ENCODE measurements around the gene APOC1. TPM values are rescaled to one million over a fixed set of nuclear protein-coding genes. Genes with fewer than 3 reads are reported as not detected.
A peak's percentile ranks its signal among the peaks of the same experiment; 100 is the strongest.

Gene APOC1
- total and polyA plus RNA-seq, 8 donors, result 1.1 to 213 (median 6.3) TPM

DNA sequence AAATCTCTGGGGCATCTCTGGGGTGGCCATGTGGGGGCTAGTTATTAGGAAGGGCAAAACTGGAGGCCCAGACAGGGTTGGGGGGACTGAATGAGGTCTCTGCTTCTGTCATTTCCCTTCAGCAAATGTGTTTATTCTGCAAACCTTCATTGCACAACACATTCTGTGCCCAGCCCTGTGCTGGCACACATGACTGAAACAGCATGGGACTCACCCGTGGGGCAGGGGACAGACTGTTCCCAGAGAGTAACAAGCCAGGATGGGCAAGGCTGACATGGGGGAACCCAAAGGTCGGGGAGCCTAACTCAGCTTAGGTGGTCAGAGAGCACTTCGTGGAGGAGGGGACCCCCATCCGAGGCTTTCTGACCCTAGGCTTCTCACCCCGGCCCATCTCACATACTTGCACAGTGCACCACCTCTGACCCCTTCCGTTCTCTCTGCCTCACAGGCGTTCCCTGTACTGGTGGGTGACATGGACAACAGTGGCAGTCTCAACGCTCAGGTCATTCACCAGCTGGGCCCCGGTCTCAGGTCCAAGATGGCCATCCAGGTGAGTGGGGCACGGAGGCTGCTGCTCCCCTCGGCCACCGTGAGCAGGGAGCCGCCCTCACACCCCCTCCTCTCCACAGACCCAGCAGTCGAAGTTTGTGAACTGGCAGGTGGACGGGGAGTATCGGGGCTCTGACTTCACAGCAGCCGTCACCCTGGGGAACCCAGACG is 20.9 kb upstream of the APOC1 start:
- FAIRE-seq (no peak), ATAC-seq (no peak)

DNA sequence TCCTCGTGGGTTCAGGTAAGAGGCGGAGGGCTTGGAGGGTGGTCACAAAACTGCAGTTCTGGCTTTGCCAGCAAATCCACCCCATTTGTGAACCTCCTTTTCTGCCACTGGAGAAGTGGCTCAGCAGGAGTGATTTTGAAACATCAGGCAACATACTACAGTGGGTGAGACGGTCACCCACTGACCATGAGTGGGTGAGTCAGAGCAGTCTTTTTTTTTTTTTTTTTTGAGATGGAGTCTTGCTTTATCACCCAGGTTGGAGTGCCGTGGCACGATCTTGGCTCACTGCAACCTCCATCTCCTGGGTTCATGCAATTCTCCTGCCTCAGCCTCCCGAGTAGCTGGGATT is 20.4 kb upstream of the APOC1 start:
- TF ChIP-seq CTCF (IDR thresholded peaks at IDR 0.05), result no peak
- ATAC-seq (no peak), FAIRE-seq (no peak), DNase-seq (no peak)
- Histone ChIP-seq H3K36me3 (peaks cover 0 to 12% (median 6%) of the 10 kb centered on the region in 3 donors), H3K9me3 (no peaks in the 10 kb centered on the region), H3K4me3 (no peak overlapping the region), H3K4me1 (peaks cover 6 to 14% (median 10%) of the 10 kb centered on the region in 3 donors), H3K27me3 (no peaks in the 10 kb centered on the region), H3K27ac (no peak overlapping the region)
- intact Hi-C loops (cut with DNase I), result no loop called here
- WGBS, 2 donors, result 95% methylated on average over 6 of the region's 6 CpGs

More for the DNA sequence above, 20.9 kb upstream of the APOC1 start:
- Histone ChIP-seq H3K4me1 (peaks cover 6 to 14% (median 10%) of the 10 kb centered on the region in 3 donors), H3K4me3 (no peak overlapping the region), H3K27ac (no peak overlapping the region), H3K27me3 (no peaks in the 10 kb centered on the region), H3K9me3 (no peaks in the 10 kb centered on the region), H3K36me3 (peaks cover 0 to 12% (median 6%) of the 10 kb centered on the region in 3 donors)
- 86 to 90% methylated on average over 18 of the region's 18 CpGs for WGBS, 2 donors
- TF ChIP-seq CTCF (IDR thresholded peaks at IDR 0.05), result no peak
- intact Hi-C loops (cut with DNase I), result no loop called here
- DNase-seq, result peak in 1 of 6 donors; percentile 57

DNA sequence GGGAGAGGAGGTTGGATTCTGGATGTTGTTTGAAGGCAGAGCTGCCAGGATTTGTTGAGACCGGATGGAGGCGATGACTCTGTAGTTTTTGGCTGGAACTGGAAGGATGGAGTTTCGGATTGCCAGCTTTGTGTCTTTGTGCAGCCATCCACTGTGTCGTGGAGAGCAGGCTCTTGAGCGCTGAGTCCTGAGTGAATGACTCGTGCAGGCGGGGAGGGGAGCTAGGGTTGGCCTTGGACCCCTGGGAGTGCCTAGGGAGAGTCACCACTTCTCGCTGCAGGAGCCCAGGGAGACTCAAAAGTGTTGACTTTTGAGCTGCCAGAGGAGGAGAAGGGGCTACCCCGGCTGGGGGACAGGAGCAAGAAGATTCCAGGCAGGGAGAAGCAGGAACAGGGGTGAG is 19.5 kb upstream of the APOC1 start:
- no peak overlapping the region for H3K4me3 ChIP-seq
- DNase-seq (no peak), FAIRE-seq (no peak), ATAC-seq (no peak)
- no peak for TF ChIP-seq CTCF (IDR thresholded peaks at IDR 0.05)
- H3K4me1 ChIP-seq, result peaks cover 1 to 10% (median 5%) of the 10 kb centered on the region in 3 donors
- 74 to 78% methylated on average over 9 of the region's 9 CpGs for WGBS, 2 donors
- H3K27me3 ChIP-seq, result no peaks in the 10 kb centered on the region
- peaks cover 0 to 12% (median 6%) of the 10 kb centered on the region in 3 donors for H3K36me3 ChIP-seq
- no peak overlapping the region for H3K27ac ChIP-seq
- H3K9me3 ChIP-seq, result no peaks in the 10 kb centered on the region
- intact Hi-C loops (cut with DNase I), result no loop called here

GRCh38 chr19:44897835-44898234 is 16.6 kb upstream of the APOC1 start:
- Histone ChIP-seq H3K4me1 (no peaks in the 10 kb centered on the region), H3K36me3 (peaks cover 0 to 28% (median 6%) of the 10 kb centered on the region in 3 donors), H3K27me3 (no peaks in the 10 kb centered on the region), H3K4me3 (no peak overlapping the region), H3K27ac (no peak overlapping the region), H3K9me3 (no peaks in the 10 kb centered on the region)
- no peak for DNase-seq
- WGBS, 2 donors, result 89 to 94% methylated on average over 8 of the region's 8 CpGs
- ATAC-seq, result no peak
- intact Hi-C loops (cut with DNase I), result no loop called here
- no peak for FAIRE-seq
- TF ChIP-seq CTCF (IDR thresholded peaks at IDR 0.05), result no peak

All from pancreas (tissue), 10 donors.